ENCODE data around the gene DCAF5. TPM values are rescaled to one million over a fixed set of nuclear protein-coding genes. Genes with fewer than 3 reads are reported as not detected.

DCAF5 gene
- total RNA-seq, 4 donors from 2014 or later = 42.2 to 53.7 (median 51.1) TPM

DNA sequence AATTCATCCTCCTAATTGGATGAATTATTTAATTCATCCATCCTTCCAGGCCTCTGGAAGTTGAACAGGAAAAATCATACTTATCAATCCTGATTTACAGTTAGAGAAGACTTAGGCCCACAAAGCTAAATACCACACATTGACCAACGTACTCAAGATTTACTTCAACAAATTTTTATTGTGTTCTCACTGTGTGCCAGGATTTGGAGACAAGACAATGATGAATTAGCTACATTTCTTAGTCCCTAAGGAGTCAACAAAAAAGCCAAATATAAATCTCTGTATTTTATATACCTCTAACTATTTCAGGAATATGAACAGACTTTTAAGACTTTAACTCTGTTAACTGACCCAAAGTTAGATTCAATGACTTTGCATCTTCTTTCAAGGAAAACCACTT lies 63.9 kb downstream of the DCAF5 start:
- no peaks in the 10 kb centered on the region for H3K9me3 ChIP-seq
- DNase-seq (ENCODE audit: low spot score in 2 of 2) = no peak
- peaks cover 0 to 16% (median 6%) of the 10 kb centered on the region in 4 donors for H3K4me1 ChIP-seq
- peaks cover 0 to 67% (median 7%) of the 10 kb centered on the region in 3 donors for H3K36me3 ChIP-seq
- H3K27ac ChIP-seq = no peak overlapping the region
- H3K4me3 ChIP-seq = no peak overlapping the region
- no peaks in the 10 kb centered on the region for H3K27me3 ChIP-seq
- TF ChIP-seq EP300 (IDR thresholded peaks at IDR 0.05) = no peak
- TF ChIP-seq, protein P1, sequence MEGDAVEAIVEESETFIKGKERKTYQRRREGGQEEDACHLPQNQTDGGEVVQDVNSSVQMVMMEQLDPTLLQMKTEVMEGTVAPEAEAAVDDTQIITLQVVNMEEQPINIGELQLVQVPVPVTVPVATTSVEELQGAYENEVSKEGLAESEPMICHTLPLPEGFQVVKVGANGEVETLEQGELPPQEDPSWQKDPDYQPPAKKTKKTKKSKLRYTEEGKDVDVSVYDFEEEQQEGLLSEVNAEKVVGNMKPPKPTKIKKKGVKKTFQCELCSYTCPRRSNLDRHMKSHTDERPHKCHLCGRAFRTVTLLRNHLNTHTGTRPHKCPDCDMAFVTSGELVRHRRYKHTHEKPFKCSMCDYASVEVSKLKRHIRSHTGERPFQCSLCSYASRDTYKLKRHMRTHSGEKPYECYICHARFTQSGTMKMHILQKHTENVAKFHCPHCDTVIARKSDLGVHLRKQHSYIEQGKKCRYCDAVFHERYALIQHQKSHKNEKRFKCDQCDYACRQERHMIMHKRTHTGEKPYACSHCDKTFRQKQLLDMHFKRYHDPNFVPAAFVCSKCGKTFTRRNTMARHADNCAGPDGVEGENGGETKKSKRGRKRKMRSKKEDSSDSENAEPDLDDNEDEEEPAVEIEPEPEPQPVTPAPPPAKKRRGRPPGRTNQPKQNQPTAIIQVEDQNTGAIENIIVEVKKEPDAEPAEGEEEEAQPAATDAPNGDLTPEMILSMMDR (IDR thresholded peaks at IDR 0.05) = no peak
- no peak for TF ChIP-seq POLR2A (IDR thresholded peaks at IDR 0.05)
- 86 to 89% methylated on average over 1 of the region's 1 CpG for WGBS, 2 donors

DNA sequence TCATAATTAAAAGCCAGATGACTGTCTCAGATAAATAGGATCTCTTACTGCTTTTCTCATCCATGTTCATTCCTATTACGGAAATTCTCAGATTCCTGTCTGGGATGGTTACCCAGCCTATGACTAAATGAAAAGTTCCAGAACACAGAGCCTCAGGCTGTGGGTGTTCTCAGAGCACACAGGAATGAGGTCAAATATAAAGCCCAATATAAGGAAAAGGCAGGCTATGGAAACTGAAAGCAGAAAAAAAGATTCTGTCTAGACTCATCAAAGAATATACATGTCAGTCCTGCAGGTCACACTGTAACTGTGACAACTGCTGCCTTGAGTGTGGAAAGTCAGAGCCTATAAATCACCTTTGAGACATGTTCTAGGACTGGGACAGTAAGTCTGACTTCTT lies 64.3 kb downstream of the DCAF5 start:
- H3K27ac ChIP-seq = no peak overlapping the region
- no peak overlapping the region for H3K4me3 ChIP-seq
- H3K4me1 ChIP-seq = peaks cover 0 to 11% (median 5%) of the 10 kb centered on the region in 4 donors
- no peaks in the 10 kb centered on the region for H3K9me3 ChIP-seq
- no peaks in the 10 kb centered on the region for H3K27me3 ChIP-seq
- DNase-seq (ENCODE audit: low spot score in 2 of 2) = no peak
- peaks cover 0 to 71% (median 7%) of the 10 kb centered on the region in 3 donors for H3K36me3 ChIP-seq
- TF ChIP-seq, protein P1 (IDR thresholded peaks at IDR 0.05) = no peak
- TF ChIP-seq EP300 (IDR thresholded peaks at IDR 0.05) = no peak
- no peak for TF ChIP-seq POLR2A (IDR thresholded peaks at IDR 0.05)
- 91 to 94% methylated on average over 1 of the region's 1 CpG for WGBS, 2 donors

DNA sequence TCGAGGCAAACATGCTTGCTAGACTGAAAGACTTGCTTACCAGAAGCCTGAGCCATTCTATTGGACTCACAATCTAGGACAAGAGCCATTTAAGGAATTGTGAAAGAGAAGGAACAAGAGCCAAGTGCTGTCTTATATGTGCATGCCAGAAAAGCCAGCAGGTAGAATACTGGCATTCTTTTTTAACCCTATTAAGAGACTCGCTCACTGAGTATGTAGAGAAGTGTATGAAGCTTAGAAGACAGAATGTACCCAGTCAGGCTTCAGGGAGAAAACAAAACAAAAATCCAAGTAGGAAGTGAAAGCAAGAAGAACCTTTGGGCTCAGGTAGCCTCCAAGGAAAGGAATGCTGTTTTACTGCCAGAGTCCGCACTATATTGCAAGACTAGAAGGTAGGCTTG lies 65.9 kb downstream of the DCAF5 start:
- no peaks in the 10 kb centered on the region for H3K9me3 ChIP-seq
- no peak for TF ChIP-seq EP300 (IDR thresholded peaks at IDR 0.05)
- no peak for TF ChIP-seq POLR2A (IDR thresholded peaks at IDR 0.05)
- TF ChIP-seq, protein P1 (IDR thresholded peaks at IDR 0.05) = no peak
- no peak overlapping the region for H3K27ac ChIP-seq
- H3K4me1 ChIP-seq = no peaks in the 10 kb centered on the region
- H3K36me3 ChIP-seq = peaks cover 0 to 77% (median 7%) of the 10 kb centered on the region in 3 donors
- no peaks in the 10 kb centered on the region for H3K27me3 ChIP-seq
- no peak overlapping the region for H3K4me3 ChIP-seq
- no peak for DNase-seq (ENCODE audit: low spot score in 2 of 2)
- WGBS, 2 donors = 90 to 91% methylated on average over 3 of the region's 3 CpGs

DNA sequence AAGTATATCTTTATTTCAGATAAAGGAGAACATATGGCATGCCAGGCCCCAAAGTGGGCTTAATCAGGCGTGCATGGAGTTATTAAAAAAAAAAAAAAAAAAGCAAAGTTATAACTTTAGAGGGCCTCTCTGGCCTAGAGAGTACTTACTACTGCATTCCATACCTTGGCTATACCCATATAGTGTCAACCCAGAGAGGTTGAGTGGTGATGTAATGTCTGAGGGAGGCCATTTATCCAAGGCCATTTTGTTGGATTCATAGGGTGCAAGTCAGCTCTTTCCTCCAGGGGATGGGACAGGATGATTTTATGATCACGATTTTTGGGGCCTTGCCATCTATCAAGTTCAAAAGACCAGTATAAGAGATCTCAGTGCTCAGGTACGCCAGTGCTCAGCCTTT lies 66.4 kb downstream of the DCAF5 start:
- Histone ChIP-seq H3K27me3 (no peaks in the 10 kb centered on the region), H3K9me3 (no peaks in the 10 kb centered on the region), H3K4me3 (no peak overlapping the region), H3K4me1 (no peaks in the 10 kb centered on the region), H3K27ac (no peak overlapping the region), H3K36me3 (peaks cover 0 to 75% (median 7%) of the 10 kb centered on the region in 3 donors)
- 94 to 95% methylated on average over 3 of the region's 3 CpGs for WGBS, 2 donors
- DNase-seq (ENCODE audit: low spot score in 2 of 2) = no peak
- TF ChIP-seq, protein P1 (IDR thresholded peaks at IDR 0.05) = no peak
- TF ChIP-seq POLR2A (IDR thresholded peaks at IDR 0.05) = no peak
- no peak for TF ChIP-seq EP300 (IDR thresholded peaks at IDR 0.05)

DNA sequence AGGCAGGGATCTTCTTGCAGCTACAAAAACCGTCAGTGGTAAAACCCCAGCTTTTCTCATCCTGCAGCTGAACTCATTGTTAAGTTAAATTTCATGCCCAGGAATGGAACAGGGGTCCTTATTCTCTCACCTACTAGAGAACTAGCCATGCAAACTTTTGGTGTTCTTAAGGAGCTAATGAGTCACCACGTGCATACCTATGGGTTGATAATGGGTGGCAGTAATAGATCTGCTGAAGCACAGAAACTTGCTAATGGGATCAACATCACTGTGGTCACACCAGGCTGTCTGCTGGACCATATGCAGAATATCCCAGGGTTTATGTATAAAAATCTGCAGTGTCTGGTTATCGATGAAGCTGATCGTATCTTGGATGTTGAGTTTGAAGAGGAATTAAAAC lies 68.9 kb downstream of the DCAF5 start:
- DNase-seq (ENCODE audit: low spot score in 2 of 2) = no peak
- Histone ChIP-seq H3K9me3 (no peaks in the 10 kb centered on the region), H3K4me3 (no peak overlapping the region), H3K36me3 (peaks cover 0 to 57% (median 0%) of the 10 kb centered on the region in 3 donors), H3K4me1 (peaks cover 0 to 4% (median 0%) of the 10 kb centered on the region in 4 donors), H3K27ac (no peak overlapping the region), H3K27me3 (no peaks in the 10 kb centered on the region)
- TF ChIP-seq, protein P1 (IDR thresholded peaks at IDR 0.05) = no peak
- TF ChIP-seq EP300 (IDR thresholded peaks at IDR 0.05) = no peak
- TF ChIP-seq POLR2A (IDR thresholded peaks at IDR 0.05) = no peak
- WGBS, 2 donors = 88 to 94% methylated on average over 4 of the region's 4 CpGs

Data from tibial nerve (tissue), 4 donors.